SKM-1 treated with dmso at 0.1 percent for 144 hours (cell line): ENCODE results near the gene PRKACA.

ENCODE experiments used
- DNase-seq: peaks from one replicate; lab custom pipeline; 2025; ENCODE audit not compliant: unreplicated experiment; lab: John Stamatoyannopoulos, UW

The PRKACA gene

DNA sequence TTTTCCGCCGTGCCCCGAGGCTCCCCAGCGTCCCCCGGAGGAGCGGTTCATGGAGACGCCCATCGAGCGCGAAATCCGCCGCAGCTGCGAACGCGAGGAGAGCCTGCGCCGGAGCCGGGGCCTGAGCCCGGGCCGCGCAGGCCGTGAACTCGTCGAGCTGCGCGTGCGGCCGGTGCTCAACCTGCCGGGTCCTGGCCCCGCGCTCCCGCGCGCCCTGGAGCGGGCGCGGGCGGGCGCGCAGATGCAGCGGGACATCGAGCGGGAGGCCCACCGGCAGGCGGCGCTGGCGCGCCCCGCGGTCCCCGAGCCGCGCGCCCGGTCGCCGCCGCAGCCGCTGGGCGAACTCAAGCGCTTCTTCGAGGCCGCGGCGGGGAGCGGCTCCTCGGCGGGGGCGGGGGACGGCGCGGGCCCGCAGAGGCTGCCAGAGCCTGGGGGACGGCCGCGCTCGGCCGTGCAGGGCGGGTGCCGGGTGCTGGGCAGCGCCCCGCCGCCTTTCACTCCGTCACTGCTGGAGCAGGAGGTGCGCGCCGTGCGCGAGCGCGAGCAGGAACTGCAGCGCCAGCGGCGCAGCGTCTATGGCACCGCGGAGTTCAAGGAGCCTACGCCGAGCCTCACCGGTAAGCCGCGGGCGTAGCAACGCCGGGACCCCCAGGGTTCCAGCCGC lies 44.2 kb downstream of the PRKACA start:
- DNase-seq, result peak; percentile 80

- no peak for DNase-seq
These were observed 44.9 kb downstream of the PRKACA start, which contains the start of gene MISP3 for GRCh38 chr19:14072535-14073260. Gene MISP3 (plus strand): TSS chr19:14072786. CDS start chr19:14073310, 524 bp downstream.

DNA sequence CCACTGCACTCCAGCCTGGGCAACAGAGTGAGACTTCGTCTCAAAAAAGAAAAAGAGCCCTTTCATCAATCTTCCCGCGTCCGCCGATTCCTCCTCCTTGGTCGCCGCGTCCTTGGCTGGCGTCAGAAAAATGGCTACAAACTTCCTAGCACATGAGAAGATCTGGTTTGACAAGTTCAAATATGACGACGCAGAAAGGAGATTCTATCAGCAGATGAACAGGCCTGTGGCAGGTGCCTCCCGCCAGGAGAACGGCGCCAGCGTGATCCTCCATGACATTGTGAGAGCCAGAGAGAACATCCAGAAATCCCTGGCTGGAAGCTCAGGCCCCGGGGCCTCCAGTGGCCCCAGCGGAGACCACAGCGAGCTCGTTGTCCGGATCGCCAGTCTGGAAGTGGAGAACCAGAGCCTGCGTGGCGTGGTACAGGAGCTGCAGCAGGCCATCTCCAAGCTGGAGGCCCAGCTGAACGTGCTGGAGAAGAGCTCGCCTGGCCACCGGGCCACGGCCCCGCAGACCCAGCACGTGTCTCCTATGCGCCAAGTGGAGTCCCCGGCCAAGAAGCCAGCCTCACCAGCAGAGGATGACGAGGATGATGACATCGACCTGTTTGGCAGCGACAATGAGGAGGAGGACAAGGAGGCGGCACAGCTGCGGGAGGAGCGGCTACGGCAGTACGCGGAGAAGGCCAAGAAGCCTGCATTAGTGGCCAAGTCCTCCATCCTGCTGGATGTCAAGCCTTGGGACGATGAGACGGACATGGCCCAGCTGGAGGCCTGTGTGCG lies 47.1 kb downstream of the PRKACA start:
- DNase-seq, result no peak

GRCh38 chr19:14066134-14066533 lies 51.4 kb downstream of the PRKACA start:
- DNase-seq, result no peak

- no peak for DNase-seq
These were observed 54.5 kb downstream of the PRKACA start for GRCh38 chr19:14063105-14063504.

- no peak for DNase-seq
These were observed 55.1 kb downstream of the PRKACA start for GRCh38 chr19:14062558-14062855.

GRCh38 chr19:14061751-14062557 lies 55.6 kb downstream of the PRKACA start, which contains the start of gene PALM3:
Gene PALM3 (minus strand): TSS chr19:14062076. CDS start chr19:14061980, 96 bp downstream.
- DNase-seq, result no peak

GRCh38 chr19:14061081-14061749 lies 56.3 kb downstream of the PRKACA start:
- DNase-seq, result no peak

DNA sequence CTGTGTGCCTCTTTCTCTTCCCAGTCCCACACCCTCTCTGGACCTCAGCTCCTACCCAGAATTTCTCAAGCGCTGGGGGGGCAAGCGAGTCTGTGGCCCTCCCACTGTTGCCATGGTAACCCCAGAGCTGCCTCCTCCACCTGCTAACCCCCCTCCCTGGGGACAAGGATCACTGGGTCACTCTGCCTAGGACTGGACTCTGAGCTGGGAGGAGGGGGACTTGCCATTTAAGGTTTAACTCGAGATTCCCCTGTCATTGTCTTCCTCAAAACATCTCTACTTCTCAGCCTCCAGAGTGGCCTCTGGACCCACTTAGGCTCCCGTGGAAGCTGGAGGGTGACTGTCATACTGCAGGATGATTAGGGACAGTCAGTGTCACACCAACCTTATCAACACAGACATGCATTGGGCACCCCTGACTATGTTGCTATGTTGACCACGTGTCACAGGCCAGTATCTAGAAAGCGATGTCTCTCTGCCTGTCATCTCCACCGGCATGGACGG lies 57.9 kb downstream of the PRKACA start:
- DNase-seq, result no peak

DNA sequence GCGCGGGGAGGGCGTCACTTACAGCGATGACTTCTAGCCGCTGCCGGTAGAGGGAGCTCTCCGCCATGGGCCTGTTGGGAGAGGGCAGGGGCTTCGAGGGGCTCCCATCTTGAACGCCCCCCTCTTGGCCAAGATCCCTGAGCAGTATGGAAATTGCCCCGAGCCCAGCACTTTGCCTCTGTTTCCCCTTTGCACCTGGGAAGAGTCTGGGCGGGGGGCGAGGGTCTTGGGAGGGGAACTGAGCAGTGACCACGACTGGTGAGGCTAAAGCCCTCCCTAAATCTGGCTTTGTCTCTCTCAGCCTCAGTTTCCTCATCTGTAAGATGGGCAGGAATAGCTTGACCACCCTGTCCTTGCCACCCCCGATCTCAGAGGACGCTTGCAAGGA lies 58.5 kb downstream of the PRKACA start:
- DNase-seq, result peak; percentile 9

- no peak for DNase-seq
These were observed 59.1 kb downstream of the PRKACA start for GRCh38 chr19:14058182-14059092.

- DNase-seq, result no peak
These were observed 60.7 kb downstream of the PRKACA start for GRCh38 chr19:14056741-14057356.

GRCh38 chr19:14056069-14056666 lies 61.4 kb downstream of the PRKACA start:
- DNase-seq, result no peak

GRCh38 chr19:14055396-14055795 lies 62.2 kb downstream of the PRKACA start:
- no peak for DNase-seq

DNA sequence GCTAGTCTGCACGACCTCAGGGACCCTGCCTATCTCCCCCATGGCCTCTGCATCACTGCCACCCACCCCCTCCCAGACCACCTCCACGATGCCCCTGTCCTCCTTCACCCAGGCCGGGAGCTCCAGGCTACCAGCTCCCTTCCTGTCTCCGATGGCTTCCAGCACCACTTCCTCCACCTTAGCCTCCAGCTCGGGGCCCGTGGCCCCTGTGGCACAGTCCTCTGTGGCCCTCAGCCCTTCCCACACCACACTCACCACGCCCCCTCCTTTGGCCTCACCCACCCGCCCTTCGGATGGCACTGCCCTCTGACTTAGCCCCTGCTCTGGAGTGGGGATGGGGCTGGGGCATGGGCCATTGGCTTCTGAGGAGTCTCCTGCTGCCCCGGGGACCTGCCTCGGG lies 62.8 kb downstream of the PRKACA start:
- no peak for DNase-seq

DNA sequence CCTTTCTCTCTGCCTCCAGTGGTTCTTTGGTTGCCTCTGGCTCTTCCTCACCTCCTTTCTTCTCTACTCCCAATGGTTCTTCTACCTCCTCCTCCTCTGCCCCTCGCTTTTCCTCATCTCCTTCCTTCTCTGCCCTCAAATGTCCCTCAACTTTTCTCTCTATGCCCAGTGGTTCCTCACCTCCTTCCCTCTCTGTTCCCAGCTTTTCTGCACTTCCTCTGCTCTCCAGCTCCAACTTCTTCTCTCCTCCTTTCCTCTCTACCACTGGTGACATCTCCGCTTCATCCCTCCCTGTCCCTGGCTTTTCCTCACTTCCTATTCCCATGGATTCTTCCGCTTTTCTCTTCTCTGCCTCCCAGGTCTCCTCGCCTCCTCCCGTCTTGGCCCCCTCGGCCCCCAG lies 63.5 kb downstream of the PRKACA start:
- DNase-seq, result no peak

GRCh38 chr19:14053500-14053899 lies 64.1 kb downstream of the PRKACA start:
- no peak for DNase-seq

DNA sequence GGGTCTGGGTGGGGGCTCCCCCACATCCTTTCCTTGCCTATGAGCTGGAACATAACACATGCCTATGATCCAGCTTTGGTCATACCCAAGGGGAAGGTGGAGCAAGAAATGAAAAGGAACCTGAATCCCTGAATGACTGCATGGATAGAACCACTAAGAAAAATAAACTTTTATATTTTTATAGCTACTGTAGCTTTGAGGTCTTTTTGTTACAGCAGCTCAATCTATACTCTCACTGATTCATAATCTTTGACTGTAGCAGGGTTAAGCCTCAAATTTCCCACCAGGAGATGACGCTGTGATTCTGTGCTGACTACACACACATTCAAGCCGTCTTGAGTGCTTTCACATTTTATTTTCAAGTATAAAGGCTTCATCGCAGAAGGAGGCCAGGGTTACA lies 64.5 kb downstream of the PRKACA start:
- DNase-seq, result no peak
